Measurements from ENCODE around the gene ARHGAP18. TPM values are rescaled to one million over a fixed set of nuclear protein-coding genes. Genes with fewer than 3 reads are reported as not detected.
A peak's percentile ranks its signal among the peaks of the same experiment; 100 is the strongest.

The ARHGAP18 gene
- total and polyA plus RNA-seq, 3 experiments from 2014 or later, result 5.8 to 7.2 (median 6.5) TPM

GRCh38 chr6:129672341-129672682, 37.7 kb downstream of the ARHGAP18 start:
- CTCF ChIA-PET, result interaction anchor here (1.2 to 4.6 kb wide), 5 partner anchors 10 to 349 kb away, joined by 3 to 38 read pairs (median 11); partner anchors contain the start of gene ARHGAP18
- no peaks in the 10 kb centered on the region for H3K27me3 ChIP-seq (ENCODE audit: insufficient read depth, low read length, poor library complexity, severe bottlenecking)
- no peaks in the 10 kb centered on the region for H3K36me3 Mint-ChIP-seq
- peaks cover 22% of the 10 kb centered on the region for H3K4me1 ChIP-seq (ENCODE audit: insufficient read depth, low read length)
- no peaks in the 10 kb centered on the region for H3K9me3 Mint-ChIP-seq
- H3K4me3 ChIP-seq (ENCODE audit: low read length), result peak overlapping the region; percentile 54
- H3K27ac ChIP-seq (ENCODE audit: low read depth, low read length), result peak overlapping the region; percentile 62
- H3K27ac Mint-ChIP-seq, result peak overlapping the region; percentile 79 to 99 (median 93)
- H3K36me3 ChIP-seq (ENCODE audit: insufficient read depth, low read length), result no peaks in the 10 kb centered on the region
- peaks cover 0 to 3% of the 10 kb centered on the region in 2 donors for H3K27me3 Mint-ChIP-seq
- no peaks in the 10 kb centered on the region for H3K9me3 ChIP-seq (ENCODE audit: low read length)
- POLR2A ChIA-PET, result interaction anchor here (1.3 kb wide), 1 partner anchor 77 kb away, joined by 4 read pairs; no protein-coding TSS in a partner anchor
- H3K4me1 Mint-ChIP-seq, result peaks cover 25 to 36% (median 27%) of the 10 kb centered on the region in 3 donors
- no peak for DNase-seq
- H3K4me3 Mint-ChIP-seq, result peak overlapping the region; percentile 59 to 94 (median 85)

GRCh38 chr6:129671442-129672340, 38.3 kb downstream of the ARHGAP18 start:
- Histone ChIP-seq H3K27me3 (ENCODE audit: insufficient read depth, low read length, poor library complexity, severe bottlenecking) (no peaks in the 10 kb centered on the region), H3K4me3 (ENCODE audit: low read length) (peak overlapping the region; percentile 54), H3K27ac (ENCODE audit: low read depth, low read length) (peak overlapping the region; percentile 62), H3K9me3 (ENCODE audit: low read length) (no peaks in the 10 kb centered on the region), H3K4me1 (ENCODE audit: insufficient read depth, low read length) (peaks cover 22% of the 10 kb centered on the region), H3K36me3 (ENCODE audit: insufficient read depth, low read length) (no peaks in the 10 kb centered on the region)
- no peaks in the 10 kb centered on the region for H3K9me3 Mint-ChIP-seq
- peak; percentile 22 to 70 (median 52) for DNase-seq
- ChIA-PET POLR2A (interaction anchor here (1.3 to 2.6 kb wide), 2 partner anchors 78 kb away, joined by 4 to 9 read pairs; no protein-coding TSS in a partner anchor), CTCF (interaction anchor here (0.7 to 4.6 kb wide), 17 partner anchors 9 to 350 kb away, joined by 3 to 38 read pairs (median 3); partner anchors contain the start of gene ARHGAP18)
- H3K27me3 Mint-ChIP-seq, result peaks cover 0 to 3% of the 10 kb centered on the region in 2 donors
- H3K36me3 Mint-ChIP-seq, result no peaks in the 10 kb centered on the region
- peak overlapping the region; percentile 79 to 99 (median 93) for H3K27ac Mint-ChIP-seq
- H3K4me1 Mint-ChIP-seq, result peaks cover 26 to 36% (median 28%) of the 10 kb centered on the region in 3 donors
- H3K4me3 Mint-ChIP-seq, result peak overlapping the region; percentile 59 to 94 (median 85)

GRCh38 chr6:129670634-129671033, 39.3 kb downstream of the ARHGAP18 start:
- H3K4me3 Mint-ChIP-seq, result no peak overlapping the region
- H3K4me1 Mint-ChIP-seq, result peaks cover 31 to 40% (median 33%) of the 10 kb centered on the region in 3 donors
- no peak for DNase-seq
- CTCF ChIA-PET, result interaction anchor here (0.7 to 4.6 kb wide), 11 partner anchors 10 to 350 kb away, joined by 3 to 38 read pairs (median 3); partner anchors contain the start of gene ARHGAP18
- Histone ChIP-seq H3K4me3 (ENCODE audit: low read length) (no peak overlapping the region), H3K27me3 (ENCODE audit: insufficient read depth, low read length, poor library complexity, severe bottlenecking) (no peaks in the 10 kb centered on the region), H3K4me1 (ENCODE audit: insufficient read depth, low read length) (peaks cover 22% of the 10 kb centered on the region), H3K27ac (ENCODE audit: low read depth, low read length) (no peak overlapping the region), H3K9me3 (ENCODE audit: low read length) (no peaks in the 10 kb centered on the region), H3K36me3 (ENCODE audit: insufficient read depth, low read length) (no peaks in the 10 kb centered on the region)
- H3K27me3 Mint-ChIP-seq, result peaks cover 0 to 3% of the 10 kb centered on the region in 2 donors
- POLR2A ChIA-PET, result interaction anchor here (2.6 kb wide), 1 partner anchor 79 kb away, joined by 9 read pairs; no protein-coding TSS in a partner anchor
- H3K36me3 Mint-ChIP-seq, result peaks cover 0 to 1% (median 0%) of the 10 kb centered on the region in 3 donors
- no peaks in the 10 kb centered on the region for H3K9me3 Mint-ChIP-seq
- peak overlapping the region in 1 of 8 donors; percentile 77 for H3K27ac Mint-ChIP-seq

GRCh38 chr6:129667621-129668020, 42.4 kb downstream of the ARHGAP18 start:
- ChIA-PET CTCF (no interaction called here), POLR2A (no interaction called here)
- no peaks in the 10 kb centered on the region for H3K36me3 ChIP-seq (ENCODE audit: insufficient read depth, low read length)
- H3K4me1 ChIP-seq (ENCODE audit: insufficient read depth, low read length), result peaks cover 13% of the 10 kb centered on the region
- H3K27ac ChIP-seq (ENCODE audit: low read depth, low read length), result no peak overlapping the region
- Mint-ChIP-seq H3K36me3 (peaks cover 0 to 1% (median 0%) of the 10 kb centered on the region in 3 donors), H3K9me3 (no peaks in the 10 kb centered on the region), H3K4me1 (peaks cover 27 to 38% (median 29%) of the 10 kb centered on the region in 3 donors), H3K27ac (no peak overlapping the region), H3K27me3 (peaks cover 0 to 3% of the 10 kb centered on the region in 2 donors), H3K4me3 (no peak overlapping the region)
- no peak for DNase-seq
- H3K27me3 ChIP-seq (ENCODE audit: insufficient read depth, low read length, poor library complexity, severe bottlenecking), result no peaks in the 10 kb centered on the region
- no peaks in the 10 kb centered on the region for H3K9me3 ChIP-seq (ENCODE audit: low read length)
- H3K4me3 ChIP-seq (ENCODE audit: low read length), result no peak overlapping the region

GRCh38 chr6:129667034-129667433, 42.9 kb downstream of the ARHGAP18 start:
- no peak overlapping the region for H3K27ac ChIP-seq (ENCODE audit: low read depth, low read length)
- no peak overlapping the region for H3K4me3 Mint-ChIP-seq
- H3K27me3 ChIP-seq (ENCODE audit: insufficient read depth, low read length, poor library complexity, severe bottlenecking), result no peaks in the 10 kb centered on the region
- POLR2A ChIA-PET, result no interaction called here
- H3K9me3 ChIP-seq (ENCODE audit: low read length), result no peaks in the 10 kb centered on the region
- no peaks in the 10 kb centered on the region for H3K9me3 Mint-ChIP-seq
- peaks cover 0 to 3% of the 10 kb centered on the region in 2 donors for H3K27me3 Mint-ChIP-seq
- H3K4me1 ChIP-seq (ENCODE audit: insufficient read depth, low read length), result peaks cover 7% of the 10 kb centered on the region
- H3K27ac Mint-ChIP-seq, result no peak overlapping the region
- CTCF ChIA-PET, result no interaction called here
- H3K4me3 ChIP-seq (ENCODE audit: low read length), result no peak overlapping the region
- H3K4me1 Mint-ChIP-seq, result peaks cover 23 to 38% (median 28%) of the 10 kb centered on the region in 3 donors
- DNase-seq, result no peak
- no peaks in the 10 kb centered on the region for H3K36me3 ChIP-seq (ENCODE audit: insufficient read depth, low read length)
- H3K36me3 Mint-ChIP-seq, result peaks cover 0 to 1% (median 0%) of the 10 kb centered on the region in 3 donors

- H3K9me3 Mint-ChIP-seq, result no peaks in the 10 kb centered on the region
- no peaks in the 10 kb centered on the region for H3K27me3 ChIP-seq (ENCODE audit: insufficient read depth, low read length, poor library complexity, severe bottlenecking)
- H3K27me3 Mint-ChIP-seq, result peaks cover 0 to 3% of the 10 kb centered on the region in 2 donors
- ChIA-PET CTCF (no interaction called here), POLR2A (interaction anchor here (0.6 kb wide), 1 partner anchor 11 kb away, joined by 11 read pairs; no protein-coding TSS in a partner anchor)
- no peak overlapping the region for H3K27ac ChIP-seq (ENCODE audit: low read depth, low read length)
- H3K4me1 ChIP-seq (ENCODE audit: insufficient read depth, low read length), result peaks cover 3% of the 10 kb centered on the region
- H3K4me1 Mint-ChIP-seq, result peaks cover 19 to 36% (median 28%) of the 10 kb centered on the region in 3 donors
- no peak overlapping the region for H3K4me3 ChIP-seq (ENCODE audit: low read length)
- H3K36me3 Mint-ChIP-seq, result peaks cover 0 to 1% (median 0%) of the 10 kb centered on the region in 3 donors
- no peak overlapping the region for H3K4me3 Mint-ChIP-seq
- no peaks in the 10 kb centered on the region for H3K36me3 ChIP-seq (ENCODE audit: insufficient read depth, low read length)
- no peaks in the 10 kb centered on the region for H3K9me3 ChIP-seq (ENCODE audit: low read length)
- no peak for DNase-seq
- H3K27ac Mint-ChIP-seq, result peak overlapping the region in 1 of 8 donors; percentile 26
These were observed 44.4 kb downstream of the ARHGAP18 start for GRCh38 chr6:129665555-129665954.

GRCh38 chr6:129663531-129663930, 46.4 kb downstream of the ARHGAP18 start:
- POLR2A ChIA-PET, result no interaction called here
- H3K4me1 Mint-ChIP-seq, result peaks cover 19 to 36% (median 28%) of the 10 kb centered on the region in 3 donors
- Histone ChIP-seq H3K4me1 (ENCODE audit: insufficient read depth, low read length) (peaks cover 3% of the 10 kb centered on the region), H3K27me3 (ENCODE audit: insufficient read depth, low read length, poor library complexity, severe bottlenecking) (no peaks in the 10 kb centered on the region), H3K36me3 (ENCODE audit: insufficient read depth, low read length) (no peaks in the 10 kb centered on the region), H3K27ac (ENCODE audit: low read depth, low read length) (no peak overlapping the region), H3K4me3 (ENCODE audit: low read length) (no peak overlapping the region), H3K9me3 (ENCODE audit: low read length) (no peaks in the 10 kb centered on the region)
- peaks cover 0 to 3% of the 10 kb centered on the region in 2 donors for H3K27me3 Mint-ChIP-seq
- H3K36me3 Mint-ChIP-seq, result peaks cover 0 to 3% (median 0%) of the 10 kb centered on the region in 3 donors
- H3K9me3 Mint-ChIP-seq, result no peaks in the 10 kb centered on the region
- H3K27ac Mint-ChIP-seq, result peak overlapping the region in 1 of 8 donors; percentile 15
- DNase-seq, result no peak
- CTCF ChIA-PET, result interaction anchor here (1.1 kb wide), 1 partner anchor 8 kb away, joined by 3 read pairs; no protein-coding TSS in a partner anchor
- no peak overlapping the region for H3K4me3 Mint-ChIP-seq

All from CD8-positive, alpha-beta memory T cell (primary cell).